NOMO-1 treated with dmso at 0.1 percent for 144 hours (cell line): ENCODE results near the gene MSH3.
"Not testable (repeated sequence)": the region's sequence is repeated elsewhere in the genome, so short reads cannot be mapped to it uniquely, and the experiment has no call there.

Experiments
- DNase-seq: peaks from one replicate; lab custom pipeline; 2025; ENCODE audit not compliant: unreplicated experiment; lab: John Stamatoyannopoulos, UW

Gene MSH3

GRCh38 chr5:80841026-80841797 lies 186.8 kb downstream of the MSH3 start:
- DNase-seq: not testable (repeated sequence)

GRCh38 chr5:80846422-80846821 lies 192.0 kb downstream of the MSH3 start:
- not testable (repeated sequence) for DNase-seq

- not testable (repeated sequence) for DNase-seq
These were observed 195.7 kb downstream of the MSH3 start for GRCh38 chr5:80850168-80850567.

GRCh38 chr5:80852331-80853245 lies 198.1 kb downstream of the MSH3 start:
- DNase-seq: no peak

GRCh38 chr5:80853413-80853812 lies 199.0 kb downstream of the MSH3 start:
- DNase-seq: no peak

GRCh38 chr5:80854583-80854982 lies 200.1 kb downstream of the MSH3 start:
- no peak for DNase-seq

- no peak for DNase-seq
These were observed 206.6 kb downstream of the MSH3 start for GRCh38 chr5:80860924-80861613.

GRCh38 chr5:80863708-80864107 lies 209.3 kb downstream of the MSH3 start:
- no peak for DNase-seq

GRCh38 chr5:80864109-80864508 lies 209.7 kb downstream of the MSH3 start:
- DNase-seq: no peak

- DNase-seq: no peak
These were observed 210.4 kb downstream of the MSH3 start for GRCh38 chr5:80864706-80865435.

GRCh38 chr5:80865551-80865950 lies 211.1 kb downstream of the MSH3 start:
- no peak for DNase-seq

- peak; percentile 80 for DNase-seq
These were observed 211.9 kb downstream of the MSH3 start for GRCh38 chr5:80866371-80866770.

- no peak for DNase-seq
These were observed 212.8 kb downstream of the MSH3 start for GRCh38 chr5:80867233-80867632.

GRCh38 chr5:80870442-80870841 lies 216.0 kb downstream of the MSH3 start:
- no peak for DNase-seq

GRCh38 chr5:80871541-80871961 lies 217.1 kb downstream of the MSH3 start:
- DNase-seq: no peak

- DNase-seq: no peak
These were observed 219.7 kb downstream of the MSH3 start for GRCh38 chr5:80874162-80874561.

GRCh38 chr5:80877592-80877991 lies 223.1 kb downstream of the MSH3 start:
- DNase-seq: no peak

GRCh38 chr5:80881726-80882125 lies 227.3 kb downstream of the MSH3 start:
- DNase-seq: no peak

- DNase-seq: not testable (repeated sequence)
These were observed 228.9 kb downstream of the MSH3 start for GRCh38 chr5:80883390-80883789.

GRCh38 chr5:80884086-80884813 lies 229.8 kb downstream of the MSH3 start:
- no peak for DNase-seq
